ENCODE results near the gene CD69.
"Not testable (repeated sequence)": the region's sequence is repeated elsewhere in the genome, so short reads cannot be mapped to it uniquely, and the experiment has no call there.

CD69 gene

GRCh38 chr12:9745199-9745598, 15.5 kb downstream of the CD69 start:
- no peak for DNase-seq

GRCh38 chr12:9742661-9743060, 18.0 kb downstream of the CD69 start:
- DNase-seq: no peak

- DNase-seq: no peak
These were observed 19.0 kb downstream of the CD69 start for GRCh38 chr12:9741726-9742125.

- no peak for DNase-seq
These were observed 20.5 kb downstream of the CD69 start for GRCh38 chr12:9740106-9740750.

- DNase-seq: peak; percentile 25
These were observed 21.1 kb downstream of the CD69 start for GRCh38 chr12:9739404-9740105.

- DNase-seq: not testable (repeated sequence)
These were observed 21.8 kb downstream of the CD69 start for GRCh38 chr12:9738905-9739304.

GRCh38 chr12:9736936-9737705, 23.6 kb downstream of the CD69 start:
- DNase-seq: no peak

- no peak for DNase-seq
These were observed 25.1 kb downstream of the CD69 start for GRCh38 chr12:9735601-9736000.

- DNase-seq: no peak
These were observed 27.7 kb downstream of the CD69 start, which contains the start of gene CLECL1 for GRCh38 chr12:9732921-9733461. TSS of gene CLECL1 (minus strand) at chr12:9733097.

- no peak for DNase-seq
These were observed 28.9 kb downstream of the CD69 start for GRCh38 chr12:9731797-9732196.

- DNase-seq: no peak
These were observed 29.3 kb downstream of the CD69 start for GRCh38 chr12:9731393-9731792.

- DNase-seq: no peak
These were observed 30.1 kb downstream of the CD69 start for GRCh38 chr12:9730591-9730990.

- no peak for DNase-seq
These were observed 30.7 kb downstream of the CD69 start for GRCh38 chr12:9730011-9730410.

- DNase-seq: no peak
These were observed 31.6 kb downstream of the CD69 start for GRCh38 chr12:9729082-9729481.

- no peak for DNase-seq
These were observed 32.9 kb downstream of the CD69 start for GRCh38 chr12:9727813-9728212.

GRCh38 chr12:9725213-9725870, 35.4 kb downstream of the CD69 start:
- DNase-seq: no peak

GRCh38 chr12:9724023-9724422, 36.7 kb downstream of the CD69 start:
- no peak for DNase-seq

- DNase-seq: no peak
These were observed 39.2 kb downstream of the CD69 start for GRCh38 chr12:9721394-9722092.

- DNase-seq: no peak
These were observed 40.9 kb downstream of the CD69 start for GRCh38 chr12:9719790-9720189.

- no peak for DNase-seq
These were observed 41.7 kb downstream of the CD69 start for GRCh38 chr12:9718968-9719367.

- no peak for DNase-seq
These were observed 43.4 kb downstream of the CD69 start for GRCh38 chr12:9717070-9717925.
